GM12878 (cell line): Measurements from ENCODE around the gene IKZF5. TPM values are rescaled to one million over a fixed set of nuclear protein-coding genes. Genes with fewer than 3 reads are reported as not detected.

Source experiments
- CTCF ChIP-seq, 3 experiments: IDR thresholded peaks in 2 of 3; conservative IDR thresholded peaks in 1 of 3; 2 replicates each; pipeline ENCODE4 v1.5.1; 2011; ENCODE audit warnings: low read depth in 3 of 3, low read length in 3 of 3, mild to moderate bottlenecking in 3 of 3, control low read depth in 2 of 3, moderate library complexity in 2 of 3, inconsistent platforms in 1 of 3, mixed read lengths in 1 of 3; ENCODE audit not compliant: control insufficient read depth in 2 of 3, insufficient read depth in 1 of 3; ENCODE audit errors: extremely low read depth in 1 of 3
- GATAD2B ChIP-seq: fragments of 450-650 bp; conservative IDR thresholded peaks from 2 replicates; pipeline ENCODE4 v1.6.1; 2017; ENCODE audit warnings: low read depth, mild to moderate bottlenecking, moderate library complexity
- NFYB ChIP-seq: IDR thresholded peaks from 2 replicates; pipeline ENCODE4 v1.6.1; 2011; ENCODE audit warnings: low read depth, mild to moderate bottlenecking, low read length, improper control_type of control experiment, moderate library complexity; ENCODE audit not compliant: insufficient read depth
- NKRF ChIP-seq: fragments of 450-650 bp; conservative IDR thresholded peaks from 2 replicates; pipeline ENCODE4 v1.6.1; 2017; ENCODE audit warnings: mild to moderate bottlenecking, moderate library complexity
- POLR2AphosphoS2 ChIP-seq: IDR thresholded peaks from 2 replicates; pipeline ENCODE4 v1.6.1; 2011; ENCODE audit warnings: low read depth, mild to moderate bottlenecking, low read length, improper control_type of control experiment, moderate library complexity
- SMAD1 ChIP-seq: fragments of 450-650 bp; IDR thresholded peaks from 2 replicates; pipeline ENCODE4 v1.6.1; 2018; ENCODE audit warnings: mild to moderate bottlenecking, low read depth; ENCODE audit not compliant: partially characterized antibody
- SUZ12 ChIP-seq: fragments of 200-600 bp; sonication (generic); IDR thresholded peaks from one replicate; pipeline ENCODE4 v1.6.1; 2018; ENCODE audit warnings: antibody characterized with exemption, mild to moderate bottlenecking; ENCODE audit not compliant: unreplicated experiment
- TBL1XR1 ChIP-seq: IDR thresholded peaks from 2 replicates; pipeline ENCODE4 v1.6.1; 2012; ENCODE audit warnings: low read depth, low read length, improper control_type of control experiment
- polyA plus RNA-seq, 11 experiments: library from polyadenylated mRNA; depleted of rRNA in 4 of 11; unstranded in 6 of 11; stranded (reverse) in 5 of 11; fragments of >200 nt; fragmentation: Nextera tagmentation in 4 of 11; fragmentation: Illumina TruSeq in 1 of 11; extraction: Ambion mirVana in 4 of 11; extraction: Trizol in 1 of 11; gene quantifications; 1 replicate in 1 of 11; 2 replicates in 10 of 11; pipeline versions ENCODE4 v1.2.1 to v1.2.3, GENCODE V29; 2011 to 2016; ENCODE audit warnings: inconsistent platforms in 2 of 11, missing spikeins in 2 of 11, low read depth in 1 of 11
- total RNA-seq, 4 experiments: library from RNA; depleted of rRNA in 3 of 4; stranded (reverse); fragments of >200 nt in 3 of 4; fragmentation: Illumina TruSeq in 1 of 4; extraction: Trizol in 1 of 4; gene quantifications; 2 replicates each; pipeline versions ENCODE4 v1.2.1 to v1.2.3, GENCODE V29; 2013 to 2021
- TF ChIP-seq, protein P1 (sequence below): fragments of 450-650 bp; IDR thresholded peaks from 2 replicates; pipeline ENCODE4 v1.6.1; 2017; ENCODE audit warnings: mild to moderate bottlenecking, moderate library complexity

Gene IKZF5
- total and polyA plus RNA-seq, 10 of the 15 experiments (the other 5 are each of a cell fraction or from before 2014, with no cell fraction given): 5.3 to 23.2 (median 11.8) TPM

DNA sequence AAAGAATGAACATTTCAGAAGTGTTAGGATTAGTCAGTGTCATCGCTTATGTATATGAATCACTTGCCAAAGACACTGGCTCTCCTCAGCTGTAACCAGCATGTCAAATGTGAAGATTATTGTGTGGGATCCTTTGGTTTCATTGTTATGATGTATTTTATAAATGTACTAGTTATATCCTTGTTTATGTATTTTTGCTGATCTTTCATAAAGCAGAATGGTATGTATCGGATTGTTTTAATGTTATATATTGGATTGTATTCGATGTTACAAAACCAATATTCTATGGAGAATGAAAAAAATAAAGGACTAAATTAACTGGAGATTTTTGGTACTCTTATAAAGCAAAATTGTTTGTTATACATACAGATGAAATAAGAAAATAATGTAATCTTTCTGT is 49.4 kb upstream of the IKZF5 start (continued):
- TF ChIP-seq NFYB: no peak
- no peak for TF ChIP-seq GATAD2B
- TF ChIP-seq, protein P1, sequence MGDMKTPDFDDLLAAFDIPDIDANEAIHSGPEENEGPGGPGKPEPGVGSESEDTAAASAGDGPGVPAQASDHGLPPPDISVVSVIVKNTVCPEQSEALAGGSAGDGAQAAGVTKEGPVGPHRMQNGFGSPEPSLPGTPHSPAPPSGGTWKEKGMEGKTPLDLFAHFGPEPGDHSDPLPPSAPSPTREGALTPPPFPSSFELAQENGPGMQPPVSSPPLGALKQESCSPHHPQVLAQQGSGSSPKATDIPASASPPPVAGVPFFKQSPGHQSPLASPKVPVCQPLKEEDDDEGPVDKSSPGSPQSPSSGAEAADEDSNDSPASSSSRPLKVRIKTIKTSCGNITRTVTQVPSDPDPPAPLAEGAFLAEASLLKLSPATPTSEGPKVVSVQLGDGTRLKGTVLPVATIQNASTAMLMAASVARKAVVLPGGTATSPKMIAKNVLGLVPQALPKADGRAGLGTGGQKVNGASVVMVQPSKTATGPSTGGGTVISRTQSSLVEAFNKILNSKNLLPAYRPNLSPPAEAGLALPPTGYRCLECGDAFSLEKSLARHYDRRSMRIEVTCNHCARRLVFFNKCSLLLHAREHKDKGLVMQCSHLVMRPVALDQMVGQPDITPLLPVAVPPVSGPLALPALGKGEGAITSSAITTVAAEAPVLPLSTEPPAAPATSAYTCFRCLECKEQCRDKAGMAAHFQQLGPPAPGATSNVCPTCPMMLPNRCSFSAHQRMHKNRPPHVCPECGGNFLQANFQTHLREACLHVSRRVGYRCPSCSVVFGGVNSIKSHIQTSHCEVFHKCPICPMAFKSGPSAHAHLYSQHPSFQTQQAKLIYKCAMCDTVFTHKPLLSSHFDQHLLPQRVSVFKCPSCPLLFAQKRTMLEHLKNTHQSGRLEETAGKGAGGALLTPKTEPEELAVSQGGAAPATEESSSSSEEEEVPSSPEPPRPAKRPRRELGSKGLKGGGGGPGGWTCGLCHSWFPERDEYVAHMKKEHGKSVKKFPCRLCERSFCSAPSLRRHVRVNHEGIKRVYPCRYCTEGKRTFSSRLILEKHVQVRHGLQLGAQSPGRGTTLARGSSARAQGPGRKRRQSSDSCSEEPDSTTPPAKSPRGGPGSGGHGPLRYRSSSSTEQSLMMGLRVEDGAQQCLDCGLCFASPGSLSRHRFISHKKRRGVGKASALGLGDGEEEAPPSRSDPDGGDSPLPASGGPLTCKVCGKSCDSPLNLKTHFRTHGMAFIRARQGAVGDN: no peak
- no peak for TF ChIP-seq SUZ12
- no peak for TF ChIP-seq POLR2AphosphoS2
- no peak for TF ChIP-seq TBL1XR1
- no peak for TF ChIP-seq SMAD1
- no peak for TF ChIP-seq CTCF (IDR thresholded peaks at IDR 0.05 in 2 of 3, conservative IDR thresholded peaks at IDR 0.05 in 1 of 3; ENCODE audit: control insufficient read depth in 2 of 3, extremely low read depth in 1 of 3, insufficient read depth in 1 of 3, low read depth in 3 of 3, low read length in 3 of 3)
- TF ChIP-seq NKRF: no peak
